Fibroblast of pulmonary artery (primary cell): ENCODE measurements around the gene PANK4.
A peak's percentile ranks its signal among the peaks of the same experiment; 100 is the strongest.

Source experiments
- DNase-seq: peaks from one replicate; pipeline ENCODE4 v3.0.0-alpha.2; 2010; ENCODE audit warnings: low read depth
- H3K4me3 ChIP-seq: replicated peaks from 2 replicates; pipeline ENCODE4 v1.5.1; 2011; ENCODE audit warnings: low read depth, mild to moderate bottlenecking, control low read depth, low read length, moderate library complexity
- TF ChIP-seq, protein P1 (sequence below): IDR thresholded peaks from 2 replicates; pipeline ENCODE4 v1.5.1; 2011; ENCODE audit warnings: mild to moderate bottlenecking, control low read depth, low read length, inconsistent platforms; ENCODE audit errors: missing control alignments

PANK4 gene

DNA sequence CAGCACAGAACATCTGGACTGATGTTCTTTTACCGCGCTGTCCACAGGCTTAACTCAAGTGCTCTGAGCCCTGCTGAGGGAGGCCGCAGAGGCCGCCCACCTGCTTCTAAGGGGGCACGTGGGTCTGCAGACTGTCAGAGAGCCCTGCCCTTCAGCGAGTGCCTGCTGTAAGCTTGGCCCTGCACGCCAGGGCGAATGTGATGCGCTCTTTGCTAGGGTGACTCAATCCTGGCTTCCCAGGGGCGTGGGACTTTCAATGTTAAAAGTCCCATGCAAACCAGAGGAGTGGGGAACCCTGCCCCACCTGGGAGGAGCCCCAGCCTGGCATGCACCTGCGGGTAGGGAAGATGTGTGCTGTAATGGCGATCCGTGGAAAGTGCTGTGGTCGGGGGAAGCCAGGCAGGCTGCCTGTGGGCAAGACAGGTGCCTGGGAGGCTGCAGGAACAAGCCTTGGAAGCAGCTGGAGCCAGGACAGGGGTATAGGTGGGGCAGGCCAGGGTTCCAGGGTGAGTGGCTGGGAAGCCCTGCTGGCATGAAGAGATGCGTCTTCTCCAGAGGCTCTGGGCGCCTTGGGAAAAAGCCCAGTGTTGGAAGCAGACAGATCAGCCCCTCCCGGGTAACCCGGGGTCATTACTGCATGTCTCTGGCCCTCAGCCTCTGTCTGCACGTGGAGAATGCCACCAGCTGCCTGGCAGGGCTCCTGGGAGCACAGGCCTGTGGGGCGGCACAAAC lies 594 bp upstream of the PANK4 start:
- peak overlapping the region; percentile 86 for H3K4me3 ChIP-seq
- TF ChIP-seq, protein P1, sequence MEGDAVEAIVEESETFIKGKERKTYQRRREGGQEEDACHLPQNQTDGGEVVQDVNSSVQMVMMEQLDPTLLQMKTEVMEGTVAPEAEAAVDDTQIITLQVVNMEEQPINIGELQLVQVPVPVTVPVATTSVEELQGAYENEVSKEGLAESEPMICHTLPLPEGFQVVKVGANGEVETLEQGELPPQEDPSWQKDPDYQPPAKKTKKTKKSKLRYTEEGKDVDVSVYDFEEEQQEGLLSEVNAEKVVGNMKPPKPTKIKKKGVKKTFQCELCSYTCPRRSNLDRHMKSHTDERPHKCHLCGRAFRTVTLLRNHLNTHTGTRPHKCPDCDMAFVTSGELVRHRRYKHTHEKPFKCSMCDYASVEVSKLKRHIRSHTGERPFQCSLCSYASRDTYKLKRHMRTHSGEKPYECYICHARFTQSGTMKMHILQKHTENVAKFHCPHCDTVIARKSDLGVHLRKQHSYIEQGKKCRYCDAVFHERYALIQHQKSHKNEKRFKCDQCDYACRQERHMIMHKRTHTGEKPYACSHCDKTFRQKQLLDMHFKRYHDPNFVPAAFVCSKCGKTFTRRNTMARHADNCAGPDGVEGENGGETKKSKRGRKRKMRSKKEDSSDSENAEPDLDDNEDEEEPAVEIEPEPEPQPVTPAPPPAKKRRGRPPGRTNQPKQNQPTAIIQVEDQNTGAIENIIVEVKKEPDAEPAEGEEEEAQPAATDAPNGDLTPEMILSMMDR = no peak
- peak; percentile 24 for DNase-seq

DNA sequence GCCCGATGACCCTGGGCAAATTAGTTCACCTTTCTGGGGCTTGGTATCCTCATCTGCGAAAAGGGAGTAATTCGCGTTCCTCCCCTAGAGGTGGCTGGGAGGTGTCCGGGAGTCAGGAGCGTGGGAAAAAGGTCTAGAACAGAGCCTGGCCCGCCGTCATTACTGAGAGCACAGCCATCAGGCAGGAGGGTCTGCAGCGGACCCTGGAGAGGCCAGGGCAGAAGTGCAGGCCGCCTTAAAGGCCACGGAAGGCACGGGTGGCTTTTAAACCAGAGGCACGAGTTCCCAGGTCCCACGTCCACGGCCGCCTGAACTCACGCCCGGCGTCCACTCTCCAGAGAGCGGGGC lies 850 bp downstream of the PANK4 start:
- no peak for DNase-seq
- TF ChIP-seq, protein P1 = no peak
- peak overlapping the region; percentile 86 for H3K4me3 ChIP-seq

DNA sequence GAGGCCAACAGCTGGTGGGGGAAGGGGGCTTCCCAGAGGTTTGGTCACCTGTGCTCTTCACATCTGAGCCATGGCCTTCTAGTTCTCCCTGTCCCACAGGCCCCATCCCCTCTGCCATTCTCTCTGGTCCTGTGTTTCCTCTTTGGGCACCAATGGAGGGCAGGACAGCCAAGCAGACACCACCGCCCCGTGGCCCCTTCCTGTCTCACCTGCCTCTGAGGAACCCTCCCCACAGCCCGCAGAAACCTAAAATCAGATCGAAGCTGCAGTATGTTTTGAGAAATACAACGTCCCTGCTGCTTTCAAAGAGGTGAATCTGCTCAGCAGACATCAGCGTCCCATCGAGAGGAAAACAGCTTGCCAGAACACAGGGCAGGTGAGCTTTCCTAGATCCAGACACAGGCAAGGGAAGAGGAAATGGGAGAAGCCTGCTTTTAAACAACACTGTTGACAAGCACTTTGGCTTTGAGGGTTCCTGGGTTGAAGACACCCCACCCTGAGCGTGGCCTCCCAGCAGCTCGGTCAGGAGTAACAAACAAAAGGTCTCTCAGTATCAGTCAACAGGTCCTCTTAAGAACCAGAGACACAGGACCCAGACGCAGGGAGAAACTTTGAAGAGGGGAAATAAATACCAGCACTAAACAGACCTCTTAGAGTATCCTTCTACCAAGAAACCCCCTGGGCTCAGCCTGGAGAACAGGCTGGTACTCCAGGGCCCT lies 2.3 kb downstream of the PANK4 start:
- DNase-seq = no peak
- TF ChIP-seq, protein P1 = no peak
- H3K4me3 ChIP-seq = no peak overlapping the region

DNA sequence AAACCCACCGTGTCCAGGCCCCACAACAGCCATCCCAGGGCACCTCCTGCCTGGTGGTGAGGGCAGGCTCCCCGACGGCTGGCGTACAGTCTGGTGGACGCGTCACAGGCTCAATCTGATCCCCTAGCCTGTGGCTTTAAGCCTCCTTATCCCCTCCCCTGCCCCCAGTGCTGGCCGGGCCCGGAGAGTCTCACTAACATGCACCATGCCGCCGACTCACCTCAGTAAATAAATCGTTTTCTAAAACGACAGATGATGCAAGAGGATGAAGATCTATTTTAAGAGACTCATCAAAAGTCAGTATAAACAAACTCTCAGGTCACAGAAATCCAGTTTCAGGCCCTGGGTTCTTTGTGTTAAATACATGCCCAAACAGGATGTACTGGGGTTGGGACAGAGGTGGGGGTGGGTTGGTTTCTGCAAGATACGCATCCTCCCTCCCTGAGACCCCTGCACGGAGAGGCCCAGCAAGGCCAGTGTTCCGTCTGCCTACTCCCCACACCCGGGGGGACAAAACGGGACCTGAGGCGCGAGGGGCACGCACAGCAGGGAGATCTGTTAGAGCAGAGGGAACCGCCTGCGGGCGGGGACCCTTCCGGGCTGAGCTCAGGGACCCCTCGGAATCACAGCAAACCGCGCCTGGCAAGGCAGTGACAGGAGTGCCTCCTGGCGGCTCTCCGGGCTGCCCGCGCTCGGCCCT lies 3.1 kb downstream of the PANK4 start:
- DNase-seq = no peak
- TF ChIP-seq, protein P1 = no peak
- H3K4me3 ChIP-seq = no peak overlapping the region

DNA sequence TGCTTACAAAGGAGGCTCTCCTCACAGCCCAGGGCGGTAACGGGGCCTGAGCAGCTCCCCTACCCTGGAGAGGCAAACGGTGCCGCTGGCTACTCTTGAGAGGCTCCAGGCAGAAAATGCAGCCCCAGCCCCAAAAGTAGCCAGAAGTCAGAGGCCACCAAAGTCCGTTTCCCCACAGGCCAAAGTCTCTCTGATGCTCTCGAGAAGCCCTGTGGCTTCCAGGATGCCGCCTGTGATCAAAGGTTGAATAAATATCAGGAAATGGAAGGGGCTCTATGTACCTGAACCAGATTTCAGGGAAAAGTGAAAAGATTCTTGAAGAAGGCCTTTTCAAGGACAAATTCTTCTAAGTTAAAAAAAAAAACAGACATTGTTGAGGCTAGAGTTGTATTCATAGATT lies 4.2 kb downstream of the PANK4 start:
- no peak overlapping the region for H3K4me3 ChIP-seq
- no peak for DNase-seq
- TF ChIP-seq, protein P1 = no peak

DNA sequence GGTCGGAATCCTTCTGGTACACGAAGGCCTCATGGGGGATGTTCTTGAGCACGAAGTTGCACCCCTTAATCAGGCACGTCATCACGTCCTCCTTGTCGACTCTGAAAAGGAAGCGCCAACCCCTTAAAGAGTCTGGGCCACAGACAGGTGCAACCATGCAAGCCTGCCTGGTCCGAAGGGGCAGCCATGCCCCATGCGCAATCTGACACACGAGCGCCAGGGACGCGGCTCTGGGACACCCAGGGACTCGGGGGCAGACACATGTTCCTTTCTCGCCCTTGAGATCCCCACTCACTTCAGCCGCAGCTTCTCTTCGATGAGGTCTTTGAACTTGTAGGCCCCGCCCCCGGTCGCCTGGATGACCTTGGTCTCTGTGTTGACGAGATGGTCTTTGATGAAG lies 5.6 kb downstream of the PANK4 start:
- TF ChIP-seq, protein P1 = no peak
- DNase-seq = no peak
- H3K4me3 ChIP-seq = no peak overlapping the region
